HG03045 (cell line): ENCODE data around the gene TUT7.

Experiments
- ATAC-seq: cut with Tn5 transposase; IDR thresholded peaks from one replicate; pipeline ENCODE4 v1.9.1; 2021; ENCODE audit warnings: mild to moderate bottlenecking, moderate library complexity; ENCODE audit not compliant: unreplicated experiment

The TUT7 gene

GRCh38 chr9:86263876-86264275 is 90.3 kb downstream of the TUT7 start:
- no peak for ATAC-seq

DNA sequence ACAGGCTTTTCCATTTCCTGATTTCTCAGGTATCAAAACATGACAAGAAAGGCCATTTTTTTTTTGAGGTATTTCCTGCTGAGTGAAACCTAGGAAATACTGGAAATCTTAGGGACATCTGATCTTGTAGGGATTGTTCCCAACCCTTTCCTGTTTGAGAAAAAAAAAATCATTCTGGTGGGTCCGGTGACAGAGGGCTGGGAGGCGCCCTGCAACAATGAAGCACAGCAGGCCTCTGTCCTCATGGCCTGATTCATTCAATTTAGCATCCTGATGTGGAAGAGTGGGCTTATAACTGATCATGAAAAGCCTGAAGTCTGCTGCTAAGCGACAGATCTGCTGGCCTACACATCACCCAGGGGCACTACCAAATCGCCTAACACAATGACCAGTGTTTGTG is 91.7 kb downstream of the TUT7 start:
- no peak for ATAC-seq

DNA sequence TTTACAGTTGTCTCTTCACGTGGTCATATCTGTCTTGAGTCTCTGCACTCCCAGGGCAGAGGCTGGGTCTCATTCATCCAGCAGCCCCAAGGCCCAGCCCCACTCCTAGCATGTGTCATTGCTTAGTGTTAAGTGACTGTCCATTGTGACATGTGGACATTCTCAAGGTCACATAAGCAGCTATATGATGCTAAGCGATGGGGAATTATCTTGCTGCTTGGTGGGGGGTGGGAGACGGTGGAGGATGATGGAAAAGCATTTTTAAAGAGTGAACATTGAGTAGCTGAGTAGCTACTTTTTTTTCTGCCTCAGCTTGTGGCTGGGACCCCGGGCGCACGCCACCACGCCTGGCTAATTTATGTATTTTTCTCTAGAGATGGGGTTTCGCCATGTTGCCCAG is 94.7 kb downstream of the TUT7 start, which contains the start of gene C9orf153:
C9orf153 (minus strand) TSS at position 101 of the 400 bp plus-strand sequence. CDS start 30,054 bp downstream, outside the sequence.
- no peak for ATAC-seq

DNA sequence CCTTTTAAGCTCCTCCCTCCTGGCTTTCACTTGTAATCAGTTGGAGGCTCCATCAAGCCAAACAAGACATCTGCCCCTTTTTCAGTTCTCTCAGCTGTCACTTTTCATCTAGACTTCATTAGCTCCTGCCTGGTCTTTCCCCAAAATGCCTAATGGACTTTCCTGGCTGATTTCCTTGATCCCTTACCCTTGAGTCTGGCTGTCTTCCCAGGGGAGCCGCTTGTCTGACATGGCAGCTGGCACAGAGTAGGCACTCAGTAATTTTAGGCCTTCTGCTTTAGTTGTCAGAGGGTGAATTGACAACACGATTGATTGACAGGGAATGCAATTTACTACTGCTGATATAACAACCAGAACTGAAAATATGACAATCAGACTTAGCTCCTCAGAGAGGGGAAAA is 96.8 kb downstream of the TUT7 start:
- no peak for ATAC-seq

DNA sequence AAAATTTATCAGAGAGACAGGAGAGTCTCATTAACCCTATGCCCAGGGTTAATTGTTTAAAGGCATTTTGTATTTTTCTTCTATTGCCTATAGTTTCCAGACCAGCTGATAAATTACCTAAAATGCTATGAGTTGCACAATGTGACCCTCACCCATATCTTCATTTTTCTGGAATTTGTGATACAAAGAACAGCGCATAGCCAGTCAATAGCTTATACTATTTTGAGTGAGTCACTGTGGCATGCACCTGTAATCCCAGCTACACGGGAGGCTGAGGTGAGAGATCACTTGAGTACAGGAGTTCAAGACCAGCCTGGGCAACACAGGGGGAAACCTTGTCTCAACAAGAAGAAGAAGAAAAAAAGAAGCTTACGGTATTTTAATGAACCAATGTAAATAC is 97.6 kb downstream of the TUT7 start:
- no peak for ATAC-seq

- no peak for ATAC-seq
Observed at GRCh38 chr9:86253577-86253976, 100.6 kb downstream of the TUT7 start.

GRCh38 chr9:86252870-86253269 is 101.3 kb downstream of the TUT7 start:
- ATAC-seq: no peak

DNA sequence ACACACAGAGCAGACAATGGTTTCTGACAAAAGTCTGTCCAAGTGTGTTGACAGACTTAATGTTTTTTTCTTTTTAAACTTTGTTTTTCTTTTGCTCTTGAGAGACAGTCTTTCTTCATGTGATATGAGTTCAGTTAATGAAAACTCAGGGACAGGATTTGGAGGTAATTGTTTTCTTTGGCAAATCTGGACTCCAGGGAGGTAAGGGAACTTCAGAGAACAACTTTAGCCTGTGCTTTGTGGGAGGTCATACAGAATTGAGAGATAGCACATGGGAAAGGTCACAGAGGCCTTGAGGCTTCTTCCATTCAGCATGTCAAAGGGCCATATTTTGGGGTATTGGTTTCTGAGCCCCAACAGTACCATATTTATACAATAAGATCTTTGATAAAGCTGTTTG is 104.1 kb downstream of the TUT7 start:
- no peak for ATAC-seq

- no peak for ATAC-seq
Observed at GRCh38 chr9:86248746-86249145, 105.5 kb downstream of the TUT7 start.

DNA sequence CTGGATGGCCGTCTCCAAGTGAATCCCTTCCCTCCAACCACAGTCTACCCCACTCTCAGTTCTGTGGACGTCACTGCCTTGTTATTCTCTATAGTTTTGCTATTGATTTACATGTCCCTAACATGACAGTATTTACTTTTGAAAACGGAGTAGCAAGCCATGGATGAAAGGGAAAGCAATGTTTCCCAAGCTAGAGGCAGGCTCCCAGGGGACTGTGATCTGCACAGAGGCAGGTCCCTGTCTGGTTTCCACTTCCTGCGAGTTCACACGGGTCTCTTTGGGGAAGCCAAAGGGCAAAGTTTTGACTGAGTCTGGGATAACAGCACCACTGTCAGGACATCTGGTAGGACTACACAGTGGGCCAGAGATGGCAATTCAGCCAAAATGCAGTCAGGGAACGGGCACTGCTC is 107.5 kb downstream of the TUT7 start:
- ATAC-seq: no peak

- no peak for ATAC-seq
Observed at GRCh38 chr9:86242071-86242470, 112.1 kb downstream of the TUT7 start.

- no peak for ATAC-seq
Observed at GRCh38 chr9:86241216-86241615, 113.0 kb downstream of the TUT7 start.

GRCh38 chr9:86238861-86239770 is 115.1 kb downstream of the TUT7 start:
- ATAC-seq: no peak
